Liver (tissue), 9 donors: ENCODE data around the gene SOX5. TPM values are rescaled to one million over a fixed set of nuclear protein-coding genes. Genes with fewer than 3 reads are reported as not detected.

ENCODE experiments used
- DNase-seq: peaks from one replicate; pipeline ENCODE4 v3.0.0-alpha.2; 2017; ENCODE audit warnings: low spot score
- H3K27ac ChIP-seq, 2 donors: one replicate each; pipeline ENCODE4 v1.7.0; 2013; ENCODE audit warnings: inconsistent platforms in 2 of 2, low read length in 2 of 2, control low read depth in 1 of 2, low read depth in 1 of 2, mild to moderate bottlenecking in 1 of 2
- H3K27me3 ChIP-seq, 4 donors: one replicate each; pipeline versions ENCODE4 v1.6.1 to v1.7.0; 2013; ENCODE audit warnings: low read length in 3 of 4, inconsistent platforms in 1 of 4, mild to moderate bottlenecking in 1 of 4, moderate library complexity in 1 of 4; ENCODE audit not compliant: control insufficient read depth in 4 of 4, insufficient read depth in 4 of 4
- H3K36me3 ChIP-seq, 4 donors: one replicate each; pipeline versions ENCODE4 v1.6.1 to v1.7.0; 2013; ENCODE audit warnings: low read length in 3 of 4, mild to moderate bottlenecking in 3 of 4, low read depth in 1 of 4, moderate library complexity in 1 of 4; ENCODE audit not compliant: control insufficient read depth in 4 of 4, insufficient read depth in 3 of 4
- H3K4me1 ChIP-seq, 4 donors: one replicate each; pipeline versions ENCODE4 v1.6.1 to v1.7.0; 2013; ENCODE audit warnings: low read length in 3 of 4, mild to moderate bottlenecking in 3 of 4, moderate library complexity in 1 of 4; ENCODE audit not compliant: control insufficient read depth in 4 of 4, insufficient read depth in 4 of 4
- H3K4me3 ChIP-seq, 3 donors: one replicate each; pipeline versions ENCODE4 v1.6.1 to v1.7.0; 2013; ENCODE audit warnings: low read length in 3 of 3, control low read depth in 1 of 3, low read depth in 1 of 3, mild to moderate bottlenecking in 1 of 3
- H3K9ac ChIP-seq, 2 donors: one replicate each; pipeline ENCODE4 v1.7.0; 2013; ENCODE audit warnings: low read length in 2 of 2, mild to moderate bottlenecking in 2 of 2, moderate library complexity in 2 of 2, control low read depth in 1 of 2, low read depth in 1 of 2
- H3K9me3 ChIP-seq, 4 donors: one replicate each; pipeline versions ENCODE4 v1.6.1 to v1.7.0; 2013; ENCODE audit warnings: low read length in 3 of 4; ENCODE audit not compliant: control insufficient read depth in 4 of 4
- ATF3 ChIP-seq: IDR thresholded peaks from 2 replicates; pipeline ENCODE4 v1.6.1; 2016; ENCODE audit warnings: antibody characterized with exemption
- CTCF ChIP-seq: fragments of 150-350 bp; IDR thresholded peaks from 2 replicates; pipeline ENCODE4 v1.5.1; 2017; ENCODE audit warnings: improper control_type of control experiment, low read depth, low read length; ENCODE audit not compliant: missing input control
- EGR1 ChIP-seq, 2 donors: IDR thresholded peaks; 2 replicates each; pipeline ENCODE4 v1.6.1; 2016 to 2018; ENCODE audit warnings: antibody characterized with exemption in 2 of 2, low read depth in 2 of 2
- FOXA1 ChIP-seq: IDR thresholded peaks from 2 replicates; pipeline ENCODE4 v1.6.1; 2016; ENCODE audit warnings: antibody characterized with exemption
- FOXA2 ChIP-seq: IDR thresholded peaks from 2 replicates; pipeline ENCODE4 v1.6.1; 2016; ENCODE audit warnings: antibody characterized with exemption
- GABPA ChIP-seq, 2 donors: IDR thresholded peaks in 1 of 2; conservative IDR thresholded peaks in 1 of 2; 2 replicates each; pipeline ENCODE4 v1.6.1; 2016; ENCODE audit warnings: antibody characterized with exemption in 2 of 2, mild to moderate bottlenecking in 1 of 2, moderate library complexity in 1 of 2
- HNF4A ChIP-seq, 2 donors: conservative IDR thresholded peaks; 2 replicates each; pipeline ENCODE4 v1.6.1; 2016; ENCODE audit warnings: antibody characterized with exemption in 2 of 2, mild to moderate bottlenecking in 2 of 2
- HNF4G ChIP-seq: IDR thresholded peaks from 2 replicates; pipeline ENCODE4 v1.6.1; 2016; ENCODE audit warnings: antibody characterized with exemption
- JUND ChIP-seq, 2 donors: IDR thresholded peaks; 2 replicates each; pipeline ENCODE4 v1.6.1; 2016; ENCODE audit warnings: antibody characterized with exemption in 2 of 2
- MAX ChIP-seq: IDR thresholded peaks from 2 replicates; pipeline ENCODE4 v1.6.1; 2016; ENCODE audit warnings: antibody characterized with exemption
- NR2F2 ChIP-seq: IDR thresholded peaks from 2 replicates; pipeline ENCODE4 v1.6.1; 2016; ENCODE audit warnings: antibody characterized with exemption
- RAD21 ChIP-seq, 2 donors: IDR thresholded peaks; 2 replicates each; pipeline ENCODE4 v1.6.1; 2016; ENCODE audit warnings: antibody characterized with exemption in 2 of 2, mild to moderate bottlenecking in 2 of 2
- REST ChIP-seq: IDR thresholded peaks from 2 replicates; pipeline ENCODE4 v1.6.1; 2016; ENCODE audit warnings: antibody characterized with exemption, mild to moderate bottlenecking
- RXRA ChIP-seq, 2 donors: IDR thresholded peaks; 2 replicates each; pipeline ENCODE4 v1.6.1; 2017 to 2018; ENCODE audit warnings: antibody characterized with exemption in 2 of 2, mild to moderate bottlenecking in 1 of 2
- SP1 ChIP-seq: IDR thresholded peaks from 2 replicates; pipeline ENCODE4 v1.6.1; 2018; ENCODE audit warnings: antibody characterized with exemption, mild to moderate bottlenecking
- TAF1 ChIP-seq: conservative IDR thresholded peaks from 2 replicates; pipeline ENCODE4 v1.6.1; 2016; ENCODE audit warnings: antibody characterized with exemption, mild to moderate bottlenecking
- YY1 ChIP-seq: IDR thresholded peaks from 2 replicates; pipeline ENCODE4 v1.6.1; 2016; ENCODE audit warnings: antibody characterized with exemption, mild to moderate bottlenecking
- ZBTB33 ChIP-seq: IDR thresholded peaks from 2 replicates; pipeline ENCODE4 v1.6.1; 2016; ENCODE audit warnings: antibody characterized with exemption
- WGBS: extraction: QIAGEN DNeasy Blood & Tissue Kit; methylation state at CpG from one replicate; pipeline ENCODE4 v1.1.7; 2013; 5-methylcytosine and 5-hydroxymethylcytosine counted together
- polyA plus RNA-seq, 2 donors: library from polyadenylated mRNA; stranded (reverse) in 1 of 2; unstranded in 1 of 2; fragments of 200-250 nt in 1 of 2; fragments of >200 nt in 1 of 2; fragmentation: Nextera tagmentation in 1 of 2; extraction: Ambion mirVana in 1 of 2; gene quantifications; one replicate each; pipeline versions ENCODE4 v1.2.1 to v1.2.3, GENCODE V29; 2013 to 2015
- total RNA-seq, 2 donors: library from RNA; depleted of rRNA; stranded (reverse); fragments of >200 nt; gene quantifications; one replicate each; pipeline ENCODE4 v1.2.3, GENCODE V29; 2014
- donor health status: healthy.
- donor health status: healthy.
- donor health status: healthy.
- donor health status: healthy.
- donor health status: healthy.

Gene SOX5
- total and polyA plus RNA-seq, 4 donors, result 2.3 to 42.4 (median 12.3) TPM

- no peaks in the 10 kb centered on the region for H3K4me1 ChIP-seq
- no peak overlapping the region for H3K27ac ChIP-seq
- H3K9ac ChIP-seq, result no peak overlapping the region
- no peak for DNase-seq
- H3K27me3 ChIP-seq, result no peaks in the 10 kb centered on the region
- H3K36me3 ChIP-seq, result peaks cover 0 to 5% (median under 1%) of the 10 kb centered on the region in 4 donors
- TF ChIP-seq ATF3 (no peak), GABPA (IDR thresholded peaks at IDR 0.05 in 1 of 2, conservative IDR thresholded peaks at IDR 0.05 in 1 of 2) (no peak), EGR1 (IDR thresholded peaks at IDR 0.05; ENCODE audit: low read depth in 2 of 2) (no peak), FOXA1 (no peak), TAF1 (no peak), ZBTB33 (no peak), CTCF (no peak), YY1 (no peak)
- H3K9me3 ChIP-seq, result no peaks in the 10 kb centered on the region
- no peak overlapping the region for H3K4me3 ChIP-seq
Observed at GRCh38 chr12:23867794-23868193, 81.7 kb downstream of the SOX5 start.

- H3K27ac ChIP-seq, result no peak overlapping the region
- H3K36me3 ChIP-seq, result peaks cover 0 to 5% (median 3%) of the 10 kb centered on the region in 4 donors
- no peak overlapping the region for H3K4me3 ChIP-seq
- H3K27me3 ChIP-seq, result no peaks in the 10 kb centered on the region
- 96% methylated on average over 3 of the region's 3 CpGs for WGBS
- peaks cover 0 to 3% (median 0%) of the 10 kb centered on the region in 4 donors for H3K9me3 ChIP-seq
- TF ChIP-seq YY1, result no peak
- TF ChIP-seq NR2F2, result no peak
- no peak for TF ChIP-seq TAF1
- TF ChIP-seq GABPA (IDR thresholded peaks at IDR 0.05 in 1 of 2, conservative IDR thresholded peaks at IDR 0.05 in 1 of 2), result no peak
- TF ChIP-seq ATF3, result no peak
- no peak for TF ChIP-seq HNF4G
- TF ChIP-seq SP1, result no peak
- TF ChIP-seq RAD21 (IDR thresholded peaks at IDR 0.05), result no peak
- no peak for TF ChIP-seq RXRA (IDR thresholded peaks at IDR 0.05)
- no peak for TF ChIP-seq EGR1 (IDR thresholded peaks at IDR 0.05; ENCODE audit: low read depth in 2 of 2)
- TF ChIP-seq MAX, result no peak
- no peak for TF ChIP-seq FOXA2
- TF ChIP-seq FOXA1, result no peak
- TF ChIP-seq JUND (IDR thresholded peaks at IDR 0.05), result no peak
- no peak for TF ChIP-seq REST
- no peak for TF ChIP-seq HNF4A (conservative IDR thresholded peaks at IDR 0.05)
- no peak for TF ChIP-seq CTCF
- TF ChIP-seq ZBTB33, result no peak
- H3K4me1 ChIP-seq, result no peaks in the 10 kb centered on the region
- H3K9ac ChIP-seq, result no peak overlapping the region
- no peak for DNase-seq
Observed at GRCh38 chr12:23862701-23863100, 86.8 kb downstream of the SOX5 start.
